Central memory CD4-positive, alpha-beta T cell (primary cell): ENCODE results near the gene GALNT2.

Source experiments
- DNase-seq: peaks from one replicate; pipeline ENCODE4 v3.0.0; 2022

GALNT2 gene

DNA sequence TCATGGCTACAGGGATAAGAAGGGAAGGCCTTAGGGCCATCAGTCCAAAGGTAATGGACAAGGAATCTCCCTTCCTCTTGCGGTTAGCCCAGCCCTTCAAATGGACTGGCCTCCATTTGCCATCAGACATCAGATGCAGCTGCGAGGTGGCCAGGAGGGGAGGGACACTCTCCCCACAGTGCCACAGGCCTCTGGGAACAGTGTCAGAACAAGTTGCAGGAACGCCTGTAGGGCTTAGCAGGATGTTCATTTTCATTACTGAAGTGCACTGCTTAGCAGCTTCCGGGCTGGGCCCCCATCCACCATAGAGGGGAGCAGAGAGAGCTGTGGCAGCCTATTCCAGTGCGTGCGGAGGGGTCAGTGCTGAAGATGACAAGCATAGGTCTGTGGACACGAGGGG is 127.5 kb downstream of the GALNT2 start:
- DNase-seq = no peak

DNA sequence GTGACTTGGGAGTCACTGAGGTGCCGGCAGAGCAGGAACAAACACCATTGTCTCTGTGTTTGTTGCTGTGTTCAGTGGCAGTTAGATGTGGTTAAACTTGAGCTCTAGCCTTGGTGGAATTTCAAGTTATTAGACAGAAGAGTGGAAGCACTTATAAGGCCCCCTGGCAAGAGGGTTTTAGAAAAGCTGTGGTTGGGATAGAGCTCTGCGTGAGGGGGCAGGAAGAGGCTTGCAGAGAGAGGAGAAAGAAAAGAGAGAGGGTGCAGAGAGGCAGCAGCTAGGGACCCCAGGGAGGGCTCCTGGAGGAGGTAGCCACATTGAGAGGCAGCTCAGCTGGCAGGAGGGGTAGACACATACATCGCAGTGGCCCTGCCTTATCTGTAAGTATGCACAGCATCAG is 128.2 kb downstream of the GALNT2 start:
- no peak for DNase-seq

DNA sequence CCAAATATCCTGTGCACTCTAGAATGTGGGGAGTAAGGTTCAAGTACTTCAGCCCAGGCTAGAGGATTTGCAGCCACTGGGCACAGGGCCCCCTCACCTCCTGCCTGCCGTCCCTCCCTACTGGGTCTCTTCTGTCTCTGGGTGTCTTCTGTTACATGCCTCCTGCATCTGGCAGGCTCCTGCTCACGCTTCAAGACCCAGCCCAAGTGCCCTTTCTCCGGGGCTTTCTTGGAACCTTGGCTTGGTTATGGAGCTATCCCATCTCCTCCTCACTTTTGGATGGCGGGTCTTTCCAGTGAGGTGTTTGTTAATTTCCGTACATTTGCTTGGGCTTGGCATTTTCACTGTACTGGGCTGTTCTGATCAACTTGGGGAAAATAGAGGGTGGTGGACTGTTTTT is 129.0 kb downstream of the GALNT2 start:
- DNase-seq = no peak

DNA sequence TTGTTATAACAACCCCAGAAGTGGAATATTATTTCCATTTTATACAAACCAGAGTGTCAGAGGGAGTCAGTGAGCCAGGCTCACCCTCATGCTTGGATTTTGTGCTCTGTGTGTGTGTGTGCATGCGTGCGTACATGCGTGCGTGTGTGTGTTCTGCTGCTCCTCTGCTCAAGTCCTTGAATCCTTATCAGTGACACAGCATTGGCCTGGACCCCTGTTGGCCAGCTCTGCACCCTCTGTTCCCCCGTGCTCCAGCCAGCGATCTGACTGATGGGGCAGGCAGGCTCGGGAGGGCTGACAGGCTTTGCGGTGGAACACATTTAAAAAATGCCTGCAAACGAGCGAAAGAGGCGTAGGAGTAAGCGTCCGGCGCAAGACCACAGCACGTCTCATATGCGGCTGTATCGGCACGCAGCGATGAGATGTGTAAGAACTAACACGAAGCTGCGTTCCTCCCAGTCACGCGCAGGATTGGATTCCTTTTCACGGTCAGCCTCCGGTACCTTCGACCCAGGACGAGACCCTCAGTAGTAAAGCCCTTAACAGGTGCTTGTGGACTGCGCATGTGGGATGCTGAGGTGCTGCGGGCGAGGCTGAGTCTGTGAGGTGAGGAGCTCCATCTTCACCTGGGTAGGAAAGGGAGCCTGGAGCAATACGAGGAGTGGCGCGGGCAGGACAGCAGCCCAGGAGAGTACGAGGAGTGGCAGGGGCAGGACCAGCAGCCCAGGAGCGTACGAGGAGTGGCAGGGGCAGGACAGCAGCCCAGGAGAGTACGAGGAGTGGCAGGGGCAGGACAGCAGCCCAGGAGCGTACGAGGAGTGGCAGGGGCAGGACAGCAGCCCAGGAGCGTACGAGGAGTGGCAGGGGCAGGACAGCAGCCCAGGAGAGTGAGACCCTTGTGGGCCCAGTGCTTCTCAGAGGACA is 130.9 kb downstream of the GALNT2 start:
- no peak for DNase-seq

DNA sequence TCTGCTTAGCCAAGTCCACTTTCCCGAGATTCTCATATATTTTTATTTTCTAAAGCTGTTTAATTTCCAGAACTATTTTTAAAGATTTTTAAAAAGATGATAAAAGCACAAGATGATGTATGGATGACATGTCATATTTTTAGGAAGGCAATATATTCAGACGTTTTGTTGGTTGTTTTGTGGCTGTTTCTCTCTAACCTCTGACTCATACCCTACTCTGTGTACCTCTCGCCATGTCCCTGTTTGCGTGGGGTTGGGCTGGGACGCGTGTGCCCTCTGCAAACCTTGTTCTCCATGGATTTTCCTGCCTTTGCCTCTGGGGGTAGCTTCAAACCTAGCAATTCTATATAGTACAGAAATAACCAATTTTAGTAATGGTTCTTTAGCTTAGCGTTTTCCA is 132.0 kb downstream of the GALNT2 start:
- DNase-seq = no peak

DNA sequence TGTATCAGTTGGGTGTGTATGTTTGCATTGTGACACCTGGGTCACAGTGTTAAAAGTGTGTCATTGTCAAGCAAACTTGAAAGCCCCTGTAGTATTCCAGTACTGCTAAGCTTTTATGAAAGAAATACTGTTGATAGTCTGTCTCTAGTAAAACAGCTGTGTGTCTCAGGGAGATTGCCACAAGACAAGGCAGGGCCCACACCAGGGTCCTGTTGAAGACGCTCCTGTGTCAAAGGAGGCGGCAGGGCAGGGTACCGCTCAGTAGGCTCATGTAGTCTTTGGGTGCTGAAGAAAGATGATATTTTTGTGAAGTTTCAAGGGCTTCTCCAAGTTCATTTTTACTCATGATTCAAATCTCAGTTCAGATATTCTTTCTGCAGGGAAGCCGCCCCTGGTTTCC is 132.5 kb downstream of the GALNT2 start:
- no peak for DNase-seq

DNA sequence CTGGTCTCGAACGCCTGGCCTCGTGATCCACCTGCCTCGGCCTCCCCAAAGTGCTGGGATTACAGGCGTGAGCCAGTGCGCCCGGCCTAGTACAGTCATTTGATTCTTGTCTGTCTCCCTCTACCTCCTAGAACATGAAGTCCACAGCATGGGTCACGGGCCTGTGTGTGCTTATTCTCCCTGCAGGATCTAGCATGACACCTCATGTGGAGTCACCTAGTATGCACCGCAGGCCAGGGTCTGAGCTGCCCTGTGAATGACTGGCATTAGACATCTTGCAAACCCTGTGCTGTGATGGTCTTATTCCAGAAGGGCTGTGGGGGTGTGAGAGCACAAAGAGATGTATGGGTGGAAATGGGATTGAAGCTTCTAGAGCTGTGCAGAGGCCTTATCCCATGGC is 133.2 kb downstream of the GALNT2 start:
- no peak for DNase-seq

DNA sequence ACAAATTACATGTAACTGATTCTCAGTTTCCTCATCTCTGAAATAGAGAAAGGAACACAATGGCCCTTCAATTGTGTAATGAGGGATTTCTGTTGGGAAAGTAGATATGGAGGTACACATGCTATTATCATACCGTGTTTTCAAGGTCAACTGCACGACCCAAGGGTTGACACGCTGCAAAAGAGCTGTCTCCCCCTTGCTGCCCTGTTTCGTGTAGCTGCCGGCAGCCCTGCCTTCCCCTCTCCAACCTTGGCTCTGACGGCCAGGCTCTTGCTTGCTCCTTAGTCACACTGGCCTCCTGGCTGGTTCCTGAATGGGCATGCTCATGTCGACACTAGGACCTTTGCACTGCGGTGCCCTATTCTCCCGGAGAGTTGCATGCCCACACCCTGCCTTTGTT is 134.4 kb downstream of the GALNT2 start:
- no peak for DNase-seq

DNA sequence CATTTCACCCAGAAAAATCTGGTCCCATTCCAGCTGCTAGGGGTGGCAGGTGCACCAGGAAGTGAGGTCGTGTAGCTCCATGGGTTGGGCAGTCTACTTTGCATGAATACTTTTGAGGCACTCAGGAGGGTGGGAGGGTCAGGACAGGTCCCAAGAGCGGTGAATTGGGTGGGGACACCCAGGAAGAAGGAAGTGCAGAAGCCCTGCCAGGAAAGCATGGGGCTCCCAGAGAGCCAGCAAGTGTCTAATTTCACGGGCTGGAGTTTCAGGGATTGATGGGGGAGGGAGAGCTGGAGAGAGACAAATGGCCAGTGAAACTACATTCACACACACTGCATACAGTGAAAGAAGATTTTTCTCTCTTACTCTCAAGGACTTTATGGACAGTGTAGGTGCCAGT is 137.8 kb downstream of the GALNT2 start:
- no peak for DNase-seq

DNA sequence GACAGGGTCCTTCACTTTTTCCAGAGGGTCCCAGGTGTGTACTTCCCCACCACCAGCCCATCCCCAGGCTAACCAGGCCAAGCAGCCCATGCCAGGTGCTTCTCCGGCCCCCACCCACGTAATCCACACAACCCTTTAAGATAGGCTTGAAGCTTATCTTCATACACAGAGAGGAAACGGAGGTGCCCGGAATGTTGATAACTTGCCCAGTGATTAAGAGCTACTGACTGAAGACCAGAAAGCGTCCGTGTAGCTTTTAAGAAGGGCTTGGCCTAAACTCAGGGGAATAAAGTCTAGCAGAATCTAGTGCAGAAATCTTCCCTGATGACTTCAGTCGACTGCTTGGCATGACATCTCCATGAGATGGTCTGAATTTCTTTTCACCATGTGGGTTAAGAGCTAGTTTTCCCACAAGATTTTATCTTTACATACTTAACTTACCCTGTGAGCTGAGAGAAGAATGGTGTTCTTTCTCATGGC is 138.7 kb downstream of the GALNT2 start:
- DNase-seq = no peak

DNA sequence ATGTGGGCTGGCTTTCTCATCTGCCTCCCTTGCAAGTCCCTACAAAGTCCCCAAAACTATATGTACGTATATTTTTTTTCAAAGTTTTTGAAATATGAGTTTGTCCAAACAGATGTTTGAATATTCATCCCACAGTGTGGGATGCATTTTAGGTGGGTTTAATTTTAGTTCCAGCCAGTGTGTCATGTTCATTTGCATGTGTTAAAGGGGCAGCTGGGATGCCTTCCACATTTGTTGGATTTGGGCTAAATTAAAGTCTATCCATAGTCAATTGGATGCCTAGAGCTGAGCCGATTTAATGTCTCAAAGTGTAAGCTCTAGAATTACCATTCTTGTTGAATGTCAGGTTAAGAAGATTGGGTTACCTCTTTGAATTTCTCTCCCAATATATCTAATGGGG is 139.2 kb downstream of the GALNT2 start:
- DNase-seq = no peak

DNA sequence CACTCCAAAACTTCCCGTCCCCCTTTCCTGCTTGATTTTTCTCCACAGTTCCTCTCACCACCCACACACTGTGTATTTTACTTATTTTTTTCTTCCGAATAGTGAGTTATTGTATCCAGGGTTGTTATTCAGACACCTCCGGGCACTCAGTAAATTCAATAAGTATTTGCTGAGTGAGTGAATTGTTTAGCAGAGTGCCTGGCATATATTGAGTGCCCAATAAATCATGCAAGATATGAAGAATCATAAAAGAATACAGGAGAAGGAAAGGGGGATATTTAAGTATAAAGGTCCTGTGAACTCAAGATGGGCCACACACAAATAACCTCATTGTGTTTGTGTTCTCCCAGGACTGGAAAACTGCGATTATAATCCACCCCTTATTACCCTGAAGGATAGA is 139.9 kb downstream of the GALNT2 start:
- no peak for DNase-seq

DNA sequence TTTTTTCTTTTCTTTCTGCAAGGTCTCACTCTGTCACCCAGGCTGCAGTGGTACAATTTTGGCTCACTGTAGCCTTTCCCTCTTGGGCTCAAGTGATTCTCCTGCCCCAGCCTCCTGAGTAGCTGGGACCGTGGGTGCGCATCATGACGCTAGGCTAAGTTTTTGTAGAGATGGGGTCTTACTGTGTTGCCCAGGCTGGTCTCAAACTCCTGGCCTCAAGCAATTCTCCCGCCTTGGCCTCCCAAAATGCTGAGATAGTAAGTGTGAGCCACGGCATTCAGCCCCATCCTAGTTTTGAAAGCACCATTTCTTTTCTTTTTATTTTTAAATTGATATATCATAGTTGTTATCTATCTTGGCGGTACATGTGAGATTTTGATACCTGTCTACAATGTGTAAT is 140.6 kb downstream of the GALNT2 start:
- DNase-seq = no peak

DNA sequence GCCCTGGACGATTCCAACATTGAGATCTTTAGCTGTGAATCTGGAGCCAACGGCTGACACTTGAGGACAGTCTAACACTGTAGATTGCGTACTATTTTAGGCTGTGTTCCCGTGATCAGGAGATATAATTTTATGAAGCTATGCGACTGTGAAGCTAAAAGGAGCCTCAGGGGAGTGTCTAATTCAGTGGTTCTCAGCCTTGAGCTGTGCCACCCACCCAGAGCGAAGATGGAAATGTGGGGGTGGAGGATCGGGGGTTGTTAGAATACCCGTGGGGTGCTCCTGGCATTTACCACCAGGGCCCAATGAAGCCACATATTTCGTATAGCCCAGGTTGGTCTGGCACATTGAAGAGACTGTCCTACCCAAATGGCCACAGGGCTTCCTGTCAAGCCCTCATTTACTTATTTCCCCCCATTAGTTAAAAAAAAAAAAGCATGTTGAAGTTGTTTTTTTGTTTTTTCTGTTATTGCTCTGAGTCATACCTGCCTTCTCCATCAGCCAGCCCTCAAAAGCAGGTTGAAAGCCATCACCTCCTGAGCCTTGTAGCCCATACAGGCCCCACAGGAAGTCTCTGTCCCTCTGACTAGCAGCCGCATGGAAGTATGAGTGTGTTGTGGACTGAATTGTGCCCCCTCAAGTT is 141.7 kb downstream of the GALNT2 start:
- no peak for DNase-seq

DNA sequence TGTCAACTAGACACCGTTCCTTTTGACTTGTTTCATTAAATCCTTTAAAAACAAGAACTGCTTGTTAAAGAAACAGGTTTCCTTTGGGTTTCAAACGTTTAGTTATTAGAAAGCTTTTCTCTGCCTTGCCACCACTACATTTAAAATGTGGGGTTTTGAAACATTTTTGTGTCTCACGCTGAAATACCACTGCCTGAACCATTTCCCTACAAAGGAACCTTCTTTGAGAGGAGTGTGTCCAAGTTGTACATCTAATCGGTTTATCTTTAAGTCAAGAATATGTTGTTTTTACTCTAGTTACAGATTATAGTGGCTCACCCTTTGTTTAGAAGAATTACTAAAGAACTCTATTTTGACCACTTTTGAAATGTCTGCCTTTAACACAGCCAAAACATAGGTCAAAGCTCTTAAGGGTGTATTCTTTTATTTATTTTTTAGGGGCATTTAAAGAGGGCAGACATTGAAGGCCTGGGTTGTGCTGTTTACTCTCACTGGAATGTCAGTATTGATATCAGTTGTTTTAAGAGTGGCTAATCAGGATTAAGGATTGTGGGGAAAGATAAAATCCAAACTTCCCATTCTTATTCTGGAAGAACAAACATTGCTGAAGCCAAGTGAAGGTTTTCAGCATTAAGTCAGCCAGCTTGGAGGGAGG is 143.4 kb downstream of the GALNT2 start:
- no peak for DNase-seq

DNA sequence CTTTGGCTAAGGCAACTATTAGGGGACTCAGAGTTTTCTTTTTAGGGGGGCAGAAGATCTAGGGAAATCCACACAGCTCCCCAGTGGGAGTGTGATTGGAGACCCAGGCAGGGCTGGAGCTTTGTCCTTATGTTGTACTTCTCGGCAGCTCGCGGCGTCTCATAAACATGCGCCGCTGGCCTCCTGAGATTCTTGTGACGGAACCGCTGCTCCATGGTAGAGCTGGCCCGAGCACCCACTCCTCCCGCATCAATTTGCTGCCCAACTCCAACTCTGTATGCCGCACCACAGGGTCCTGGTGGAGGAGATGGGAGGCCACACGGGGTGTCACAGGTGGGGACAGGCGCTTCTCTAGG is 143.9 kb downstream of the GALNT2 start:
- DNase-seq = no peak

DNA sequence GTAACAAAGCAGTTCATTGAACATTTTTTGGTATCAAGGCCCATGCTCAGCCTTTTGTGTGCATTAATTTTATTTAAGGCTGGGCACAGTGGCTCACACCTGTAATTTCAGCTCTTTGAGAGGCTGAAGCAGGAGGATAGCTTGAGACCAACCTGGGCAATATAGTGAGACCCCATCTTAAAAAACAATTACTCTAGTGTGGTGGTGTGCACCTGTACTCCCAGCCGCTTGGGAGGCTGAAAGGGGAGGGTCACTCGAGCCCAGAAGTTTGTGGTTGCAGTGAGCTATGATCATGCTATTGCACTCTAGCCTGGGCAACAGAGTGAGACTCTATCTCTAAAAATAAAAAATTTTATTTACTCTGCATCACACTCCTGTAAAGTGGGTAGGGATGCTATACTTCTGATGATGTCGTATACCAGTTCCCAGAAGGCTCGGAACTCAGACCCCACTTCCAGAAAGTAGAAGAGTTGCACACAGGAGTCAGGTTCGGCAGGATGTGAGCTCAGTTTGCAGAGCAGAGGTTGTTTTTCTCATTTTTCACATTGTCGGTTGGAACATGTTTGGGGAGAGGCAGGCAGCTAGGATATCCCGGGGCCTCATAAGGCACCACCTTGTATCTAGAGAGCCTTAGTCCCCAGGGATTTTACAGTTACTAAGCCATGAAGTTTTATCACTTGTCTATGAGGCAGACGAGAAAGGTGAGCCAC is 144.6 kb downstream of the GALNT2 start:
- DNase-seq = no peak

DNA sequence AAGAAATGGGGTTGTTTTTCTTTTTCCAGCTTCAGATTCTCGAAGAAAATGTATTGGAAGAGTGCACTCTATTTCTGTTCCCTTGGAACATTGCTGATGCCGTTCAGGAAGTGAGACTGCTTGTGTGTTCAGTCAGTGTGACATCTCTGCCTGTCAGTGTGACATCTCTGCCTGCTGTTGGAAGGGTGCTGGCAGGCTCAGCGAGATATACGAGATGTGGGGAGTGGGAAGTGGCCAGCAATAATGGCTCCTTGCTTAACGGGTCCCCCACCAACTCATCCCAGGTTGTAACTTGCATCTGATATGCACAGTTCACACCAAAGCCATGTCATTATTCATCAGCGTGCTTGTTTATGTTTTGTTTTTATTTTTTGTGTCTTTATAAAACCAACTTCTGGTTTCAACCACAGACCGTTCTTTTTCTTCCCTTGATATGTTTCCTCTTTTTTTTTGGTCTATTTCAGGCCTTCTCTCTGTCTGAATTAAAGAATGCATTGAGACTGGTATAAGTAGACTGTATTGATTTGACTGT is 145.4 kb downstream of the GALNT2 start:
- no peak for DNase-seq

DNA sequence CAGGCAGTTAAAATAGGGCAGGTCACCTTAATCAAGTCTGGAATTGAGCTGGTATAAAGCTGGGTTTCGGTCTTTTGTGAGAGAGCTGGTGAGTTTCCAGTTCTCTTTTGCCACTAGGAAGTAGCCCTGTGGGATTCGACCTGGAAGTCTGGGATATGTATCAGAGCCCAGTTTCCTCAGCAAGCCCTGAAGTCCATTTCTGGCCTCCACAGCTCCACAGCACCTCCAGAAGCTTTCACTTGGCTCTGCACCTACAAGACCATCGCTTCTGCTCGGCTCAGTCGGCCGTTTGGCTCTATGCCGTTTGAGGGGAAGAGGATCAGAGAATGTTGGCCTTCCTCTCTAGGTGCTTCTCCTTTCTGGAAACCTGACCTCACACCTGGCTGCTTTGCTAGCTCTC is 148.0 kb downstream of the GALNT2 start:
- DNase-seq = no peak

DNA sequence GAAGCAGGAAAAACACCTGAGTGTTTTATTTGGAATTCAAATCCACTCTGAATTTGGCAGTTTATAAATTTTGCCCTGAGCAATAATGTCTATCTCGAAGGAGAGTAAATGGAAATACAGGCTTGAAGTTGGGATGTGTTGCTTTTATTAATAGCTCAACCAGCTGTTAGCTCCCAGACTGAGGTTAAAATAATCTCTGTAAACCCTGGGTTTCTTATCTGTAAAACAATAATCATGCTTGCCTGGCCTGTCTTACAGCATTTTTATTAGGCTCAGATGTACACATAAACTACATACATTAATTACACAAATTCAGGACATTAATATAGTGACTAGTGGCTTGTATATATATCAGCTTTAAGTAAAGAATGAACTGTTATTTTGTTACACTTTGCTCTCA is 148.5 kb downstream of the GALNT2 start:
- no peak for DNase-seq

DNA sequence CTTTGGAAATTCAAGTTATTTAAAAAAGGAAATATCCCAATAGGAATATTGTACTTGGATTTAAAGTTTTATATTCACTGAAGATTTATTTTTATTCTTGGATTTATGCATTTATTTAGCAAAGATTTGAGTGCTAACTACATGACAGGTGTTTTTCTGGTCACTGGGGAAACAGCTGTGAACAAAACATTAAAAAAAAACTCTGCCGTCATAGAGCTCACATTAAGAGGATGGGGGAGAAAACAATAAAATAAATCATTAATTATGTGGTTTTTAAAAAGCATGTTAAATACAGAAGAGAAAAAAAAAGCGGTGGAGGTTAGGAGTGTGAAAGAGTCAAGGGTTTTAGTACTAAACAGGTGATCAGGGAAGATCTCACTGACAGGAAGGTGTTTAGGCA is 149.9 kb downstream of the GALNT2 start:
- no peak for DNase-seq

DNA sequence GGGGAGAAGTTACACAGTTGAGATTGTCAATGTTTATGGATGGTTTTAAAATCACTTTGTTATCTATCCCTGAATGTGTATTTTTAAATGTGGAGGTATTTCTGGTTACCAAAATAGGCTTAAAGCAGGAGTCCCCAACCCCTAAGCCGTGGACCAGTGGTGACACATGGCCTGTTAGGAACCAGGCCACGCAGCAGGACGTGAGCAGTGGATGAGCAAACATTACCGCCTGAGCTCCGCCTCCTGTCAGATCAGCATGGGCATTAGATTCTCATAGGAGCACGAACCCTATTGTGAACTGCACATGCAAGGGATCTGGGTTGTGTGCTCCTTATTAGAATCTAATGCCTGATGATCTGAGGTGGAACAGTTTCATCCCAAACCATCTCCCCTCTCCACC is 151.6 kb downstream of the GALNT2 start:
- DNase-seq = no peak
